Bone marrow (tissue), 2 donors: ENCODE measurements around the gene PPP3R1.

ENCODE experiments used
- DNase-seq, 2 donors: peaks; one replicate each; lab custom pipeline; 2025; lab: John Stamatoyannopoulos, UW

PPP3R1 gene

DNA sequence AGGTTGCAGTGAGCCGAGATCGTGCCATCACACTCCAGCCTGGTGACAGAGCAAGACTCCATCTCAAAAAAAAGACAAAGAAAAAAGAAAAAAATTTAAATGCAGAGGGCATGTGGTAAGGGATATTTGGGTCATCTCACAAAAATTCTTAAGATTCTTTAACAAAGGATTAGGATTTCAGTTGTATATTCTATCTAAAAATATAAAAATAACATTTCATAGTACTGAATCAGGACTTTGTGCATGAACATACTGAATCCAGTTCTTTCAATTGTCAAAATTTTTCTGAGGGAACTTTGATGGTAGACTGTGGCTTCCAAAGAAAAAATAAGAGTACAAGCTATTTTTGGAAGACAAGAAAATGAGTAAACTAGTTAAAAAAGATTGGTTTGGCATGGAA, 6.5 kb upstream of the PPP3R1 start:
- no peak for DNase-seq

DNA sequence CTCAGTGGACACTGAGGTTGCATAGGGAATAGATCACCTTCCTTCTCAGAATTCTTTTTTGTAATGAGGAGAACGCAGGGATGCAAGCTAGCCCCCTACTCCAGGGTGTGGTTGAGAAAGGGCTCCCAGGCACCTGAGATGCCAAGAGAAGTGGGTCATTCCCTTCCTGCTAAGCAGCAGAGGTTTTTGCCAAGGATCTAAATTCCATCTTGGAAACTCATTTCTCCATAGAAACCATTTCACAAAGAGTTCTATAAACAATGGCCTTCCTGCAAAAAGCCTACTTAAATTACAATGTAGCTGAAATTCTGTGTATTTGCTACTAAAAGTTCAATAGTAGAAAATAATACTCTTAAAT, 3.7 kb upstream of the PPP3R1 start:
- no peak for DNase-seq

DNA sequence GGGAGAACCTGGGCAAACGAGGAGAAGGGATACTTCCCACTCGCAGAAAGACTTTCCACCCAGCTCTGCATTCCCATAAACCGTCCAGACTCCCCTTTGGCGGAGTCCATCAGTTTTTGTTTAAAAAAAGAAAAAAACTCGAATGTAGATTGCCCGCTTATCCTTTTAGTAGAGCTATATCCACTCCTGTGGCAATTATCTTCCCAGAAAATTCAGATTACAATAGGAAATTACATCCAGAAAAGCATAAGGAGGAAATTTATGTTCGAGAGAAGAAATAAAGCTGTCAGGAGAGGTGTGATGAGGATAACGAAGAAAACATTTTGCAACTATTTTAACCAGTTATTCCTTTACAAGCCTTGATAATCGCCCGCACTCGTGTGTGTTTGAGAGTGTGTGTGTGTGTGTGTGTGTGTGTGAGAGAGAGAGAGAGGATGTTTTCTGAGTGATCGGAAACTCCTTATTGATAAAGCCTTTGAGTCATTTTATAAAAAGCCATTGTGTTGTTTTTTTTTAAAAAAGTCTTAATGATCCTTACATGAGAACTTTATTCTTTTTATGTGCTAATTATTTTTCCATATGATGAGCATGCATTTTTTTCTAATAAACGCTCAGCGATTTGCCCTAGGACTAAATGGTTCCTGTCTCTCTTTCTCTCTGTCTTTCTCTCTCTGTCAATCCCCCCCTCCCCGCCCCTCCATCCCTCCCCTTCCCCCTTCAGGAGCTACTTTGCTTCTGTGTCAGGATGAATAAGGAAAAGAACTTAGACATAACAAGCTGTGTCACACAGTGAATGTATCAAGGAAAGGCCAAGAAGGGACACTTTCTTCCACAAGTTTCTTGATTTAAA, 1.1 kb upstream of the PPP3R1 start:
- DNase-seq = no peak

DNA sequence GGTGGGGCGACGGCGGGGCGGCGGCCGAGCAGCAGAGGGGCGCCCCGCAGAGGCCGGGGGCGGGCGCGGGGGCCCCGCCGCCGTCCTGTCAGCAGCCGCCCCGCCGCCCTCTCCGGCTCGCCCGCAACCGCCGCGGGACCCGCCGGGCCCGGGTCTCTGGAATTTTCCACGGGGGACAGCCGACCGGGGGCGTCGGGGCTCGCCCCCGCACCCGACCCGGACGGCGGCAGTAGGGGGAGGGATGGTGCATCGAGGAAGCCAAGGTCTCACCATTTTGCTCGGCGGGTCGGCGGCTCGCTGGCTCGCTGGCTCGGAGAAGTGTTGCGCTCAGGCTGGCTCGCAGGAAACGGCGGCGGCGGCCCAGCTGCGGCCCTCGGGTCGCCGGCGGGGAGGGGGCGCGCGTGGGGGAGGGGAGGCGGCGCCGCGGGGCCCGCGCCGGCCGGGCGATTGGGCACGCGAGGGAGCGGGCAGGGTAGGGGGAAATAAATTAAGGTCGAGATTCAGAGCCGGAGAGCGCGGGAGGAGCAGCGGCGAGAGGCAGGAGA, 405 bp downstream of the PPP3R1 start:
- DNase-seq = no peak

DNA sequence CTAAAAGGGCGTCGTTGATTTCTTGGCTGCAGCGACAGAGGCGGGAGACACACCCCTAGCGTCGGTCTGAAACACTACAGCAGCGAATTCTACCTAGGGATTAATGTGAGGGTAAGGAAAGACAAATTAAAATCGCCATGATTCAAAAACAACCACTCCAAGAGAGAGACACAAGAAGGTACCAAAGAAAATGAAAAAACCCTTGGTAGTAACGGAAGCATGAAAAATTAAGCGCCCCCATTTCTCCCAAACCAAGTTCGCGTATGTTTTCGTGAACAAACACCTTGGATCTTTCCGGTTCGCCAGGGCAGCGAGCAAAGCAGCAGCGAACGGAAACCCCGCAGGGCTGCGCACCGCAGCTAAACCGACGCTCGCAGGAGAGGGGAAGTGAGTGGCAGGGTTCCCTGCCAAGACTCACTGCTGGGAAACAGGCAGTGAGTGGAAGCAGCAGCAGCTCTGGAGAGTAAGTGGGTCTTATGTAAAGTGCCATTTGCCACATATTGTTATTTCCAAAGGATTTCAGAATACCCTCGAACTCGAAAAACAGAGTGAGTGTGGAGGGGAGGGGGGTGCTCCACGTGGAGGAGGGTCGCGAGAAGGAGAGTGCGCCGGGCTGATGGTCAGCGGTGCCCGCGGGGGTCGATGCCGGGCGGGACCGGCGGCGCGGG, 1.0 kb downstream of the PPP3R1 start:
- DNase-seq = peak; percentile 34 to 88

- DNase-seq = no peak
Measured at GRCh38 chr2:68250652-68251186, 1.6 kb downstream of the PPP3R1 start.

DNA sequence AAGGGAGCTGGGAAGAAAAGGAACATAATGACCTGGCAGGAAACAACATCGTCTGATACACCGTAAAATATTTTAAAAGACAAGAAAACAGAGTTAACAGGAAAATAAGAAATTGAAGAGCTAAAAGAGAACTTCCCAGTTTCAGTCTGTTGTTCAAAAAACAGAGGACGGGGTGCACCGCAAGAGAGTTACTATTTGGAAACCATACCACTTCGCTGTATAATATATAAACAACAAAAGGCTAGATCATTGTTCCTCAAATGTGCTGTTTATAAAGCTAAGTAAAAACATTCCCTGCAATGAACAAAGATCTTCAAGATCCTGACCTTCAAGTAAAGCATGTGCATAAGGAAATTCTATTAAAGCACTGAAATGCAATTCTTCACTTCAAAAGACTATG, 2.1 kb downstream of the PPP3R1 start:
- peak in 1 of 2 donors; percentile 43 for DNase-seq

DNA sequence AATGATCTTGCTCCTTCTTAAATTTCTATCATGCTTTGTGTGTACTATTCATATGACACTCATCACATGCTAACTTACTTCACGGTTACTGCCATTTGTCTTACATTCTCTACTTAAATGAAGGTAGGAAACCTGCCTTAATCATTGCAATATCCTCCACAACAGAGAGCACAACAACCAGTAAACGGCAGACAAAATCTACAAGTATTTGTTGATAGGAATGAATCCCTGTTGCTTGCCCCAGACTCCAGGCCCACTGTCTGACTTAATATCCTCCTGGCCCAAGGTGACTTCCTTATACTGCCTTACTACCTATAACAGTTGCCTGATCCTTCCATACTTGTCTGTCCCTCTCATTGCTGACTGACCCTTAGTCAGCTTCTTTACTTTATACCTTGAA, 3.5 kb downstream of the PPP3R1 start:
- DNase-seq = no peak

DNA sequence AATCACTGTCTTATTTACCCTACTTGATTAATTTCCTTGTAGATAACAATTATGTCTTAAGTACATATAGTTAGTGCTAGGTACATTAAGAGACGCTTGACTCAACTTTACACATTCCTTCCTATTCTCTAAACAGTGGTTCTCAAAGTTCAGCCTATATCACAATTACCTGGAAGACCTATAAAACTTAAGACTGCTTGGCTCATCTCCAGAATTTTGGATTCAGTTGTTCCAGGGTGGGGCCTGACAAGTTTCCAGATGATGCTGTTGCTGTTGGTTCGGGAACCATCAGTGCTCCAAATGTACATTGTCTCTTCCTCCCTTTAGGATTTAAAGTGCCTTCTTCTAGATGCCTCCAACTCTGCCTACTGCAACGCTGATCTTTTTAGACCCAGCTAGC, 4.0 kb downstream of the PPP3R1 start:
- no peak for DNase-seq

- DNase-seq = peak in 1 of 2 donors; percentile 76
Measured at GRCh38 chr2:68246396-68246795, 5.9 kb downstream of the PPP3R1 start.

- DNase-seq = no peak
Measured at GRCh38 chr2:68245672-68246071, 6.7 kb downstream of the PPP3R1 start.

- DNase-seq = no peak
Measured at GRCh38 chr2:68245066-68245465, 7.3 kb downstream of the PPP3R1 start.

DNA sequence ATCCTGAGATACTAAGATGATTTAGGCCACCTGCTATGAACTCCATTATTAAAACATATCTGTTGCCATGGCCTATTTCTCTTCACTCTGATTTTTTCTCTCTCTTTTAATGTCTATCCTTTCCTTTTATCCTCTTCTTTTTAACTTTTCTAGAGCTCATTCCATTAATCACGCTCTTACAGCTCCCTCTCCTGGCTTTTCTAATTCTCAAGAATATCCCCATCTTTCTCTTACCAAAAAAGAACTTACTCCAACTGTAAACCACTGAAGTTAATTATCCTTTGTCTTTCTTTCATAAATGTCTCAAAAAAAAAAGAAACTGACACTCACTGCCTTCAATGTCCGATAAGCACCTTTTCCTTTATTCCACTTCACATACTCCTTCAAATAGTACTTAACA, 7.9 kb downstream of the PPP3R1 start:
- no peak for DNase-seq

DNA sequence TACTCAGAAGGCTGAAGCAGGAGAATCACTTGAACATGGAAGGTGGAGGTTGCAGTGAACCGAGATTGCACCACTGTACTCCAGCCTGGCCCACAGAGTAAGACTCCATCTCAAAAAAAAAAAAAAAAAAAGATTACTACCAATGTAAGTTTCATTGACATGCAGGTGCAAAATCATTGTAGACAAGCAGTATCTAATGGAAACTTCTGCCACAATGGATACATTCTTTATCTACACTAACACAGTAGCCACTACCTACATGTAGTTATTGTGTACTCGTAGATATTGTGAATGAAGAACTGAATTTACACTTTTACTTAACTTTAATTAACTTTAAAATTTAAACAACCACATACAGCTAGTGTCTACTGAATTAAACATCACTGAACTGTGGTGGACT, 10.6 kb downstream of the PPP3R1 start:
- no peak for DNase-seq

DNA sequence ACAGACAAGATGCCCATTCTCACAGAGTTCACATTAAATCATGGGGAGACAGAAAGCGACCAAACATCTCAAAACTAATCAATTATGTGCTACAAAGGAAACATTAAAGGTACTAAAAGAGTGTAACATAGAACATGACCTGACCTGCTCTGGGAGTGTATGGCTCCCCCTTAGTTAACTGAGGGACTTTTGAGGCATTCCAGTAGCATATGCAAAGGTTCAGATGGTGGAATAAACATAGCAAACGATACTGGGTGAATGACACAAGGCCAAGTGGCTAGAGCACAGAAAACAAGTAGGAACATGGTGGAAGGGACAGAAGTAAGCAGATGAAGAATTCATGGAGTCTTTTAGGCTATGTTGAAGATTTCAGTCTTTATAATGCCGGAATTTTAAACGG, 11.9 kb downstream of the PPP3R1 start:
- DNase-seq = no peak

- no peak for DNase-seq
Measured at GRCh38 chr2:68238955-68239822, 13.1 kb downstream of the PPP3R1 start.

- no peak for DNase-seq
Measured at GRCh38 chr2:68237976-68238580, 14.3 kb downstream of the PPP3R1 start.

DNA sequence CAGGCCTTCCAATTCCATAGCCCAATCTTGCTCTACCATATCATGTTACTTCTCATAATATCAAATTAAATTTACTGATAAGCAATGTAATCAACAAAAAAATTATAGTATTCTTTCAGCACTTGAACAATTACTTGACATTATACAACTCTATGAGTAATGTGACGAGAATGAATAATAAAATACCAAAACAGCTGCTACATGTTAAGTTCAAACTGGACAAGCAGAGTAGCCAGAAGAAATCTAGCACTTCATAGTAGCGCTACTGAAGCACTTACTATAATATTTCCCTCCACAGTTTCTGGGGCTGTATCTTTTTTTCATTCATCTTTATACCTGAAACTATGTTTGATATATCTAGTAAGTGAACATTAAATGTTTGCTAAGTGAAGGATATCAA, 14.9 kb downstream of the PPP3R1 start:
- DNase-seq = no peak

- no peak for DNase-seq
Measured at GRCh38 chr2:68236876-68237275, 15.5 kb downstream of the PPP3R1 start.

- peak in 1 of 2 donors; percentile 23 for DNase-seq
Measured at GRCh38 chr2:68236103-68236734, 16.1 kb downstream of the PPP3R1 start.

- no peak for DNase-seq
Measured at GRCh38 chr2:68235090-68235489, 17.2 kb downstream of the PPP3R1 start.
